PC-3 (cell line): ENCODE measurements around the gene TCF3. TPM values are rescaled to one million over a fixed set of nuclear protein-coding genes. Genes with fewer than 3 reads are reported as not detected.

Experiments
- ATAC-seq: fragments of 200-7000 bp; cut with Tn5 transposase; 2 replicates; pipeline ENCODE4 v1.9.1; 2020; ENCODE audit warnings: mild to moderate bottlenecking, moderate library complexity
- BruUV-seq: library from RNA; stranded (reverse); fragments of 400-500 nt; replicated peaks from 2 replicates; lab custom pipeline; 2021; lab: Mats Ljungman, UMichigan
- CTCF ChIA-PET: fragments of 300-600 bp; sonication (Branson Sonifier 250); formaldehyde crosslinking; loops from one replicate; lab custom pipeline; 2022; ENCODE audit warnings: antibody characterized with exemption; lab: Charles Lee
- POLR2A ChIA-PET: fragments of 300-600 bp; sonication (Branson Sonifier 250); formaldehyde crosslinking; loops from one replicate; lab custom pipeline; 2022; ENCODE audit warnings: antibody characterized with exemption; ENCODE audit not compliant: unreplicated experiment; lab: Charles Lee
- DNase-seq: peaks from one replicate; pipeline ENCODE4 v3.0.0-alpha.2; 2015
- H2AFZ ChIP-seq: fragments of 300-600 bp; sonication (generic); 2 replicates; pipeline ENCODE4 v1.6.0; 2016; ENCODE audit warnings: antibody characterized with exemption, low read length
- H3F3A ChIP-seq: fragments of 300-600 bp; sonication (generic); one replicate; pipeline ENCODE4 v1.6.0; 2017; ENCODE audit warnings: antibody characterized with exemption, low read length, control low read depth, mild to moderate bottlenecking; ENCODE audit not compliant: unreplicated experiment
- H3K27ac ChIP-seq: fragments of 300-600 bp; sonication (generic); 2 replicates; pipeline ENCODE4 v1.5.1; 2016; ENCODE audit warnings: mild to moderate bottlenecking, low read length
- H3K27me3 ChIP-seq: fragments of 300-600 bp; sonication (generic); 2 replicates; pipeline ENCODE4 v1.6.1; 2016; ENCODE audit warnings: low read length, mixed read lengths
- H3K36me3 ChIP-seq: fragments of 300-600 bp; sonication (generic); 2 replicates; pipeline ENCODE4 v1.6.1; 2016; ENCODE audit warnings: low read depth, mixed run types, low read length, mixed read lengths
- H3K4me1 ChIP-seq: fragments of 300-600 bp; sonication (generic); 2 replicates; pipeline ENCODE4 v1.5.1; 2016; ENCODE audit warnings: low read length; ENCODE audit not compliant: insufficient read depth
- H3K4me2 ChIP-seq: fragments of 300-600 bp; sonication (generic); 2 replicates; pipeline ENCODE4 v1.6.0; 2016; ENCODE audit warnings: low read length
- H3K4me3 ChIP-seq: fragments of 300-600 bp; sonication (generic); 2 replicates; pipeline ENCODE4 v1.5.1; 2016; ENCODE audit warnings: mild to moderate bottlenecking, low read length, mixed read lengths
- H3K79me2 ChIP-seq: fragments of 300-600 bp; sonication (generic); 2 replicates; pipeline ENCODE4 v1.6.1; 2017; ENCODE audit warnings: low read length, mixed read lengths
- H3K9ac ChIP-seq: fragments of 300-600 bp; sonication (generic); 2 replicates; pipeline ENCODE4 v1.6.0; 2016; ENCODE audit warnings: mild to moderate bottlenecking, low read length
- H3K9me2 ChIP-seq: fragments of 300-600 bp; sonication (generic); replicated peaks from 2 replicates; pipeline ENCODE4 v1.6.1; 2016; ENCODE audit warnings: mixed run types, low read length, mixed read lengths
- H3K9me3 ChIP-seq: fragments of 300-600 bp; sonication (generic); 2 replicates; pipeline ENCODE4 v1.6.1; 2016; ENCODE audit warnings: low read length, mixed read lengths
- H4K20me1 ChIP-seq: fragments of 300-600 bp; sonication (generic); 2 replicates; pipeline ENCODE4 v1.6.1; 2016; ENCODE audit warnings: low read length, mixed read lengths
- CTCF ChIP-seq: fragments of 300-600 bp; sonication (generic); conservative IDR thresholded peaks from 2 replicates; pipeline ENCODE4 v1.5.1; 2017; ENCODE audit warnings: antibody characterized with exemption, low read depth, mild to moderate bottlenecking, low read length
- EZH2 ChIP-seq: fragments of 300-600 bp; sonication (generic); IDR thresholded peaks from one replicate; pipeline ENCODE4 v1.6.1; 2017; ENCODE audit warnings: antibody characterized with exemption, mild to moderate bottlenecking, low read length; ENCODE audit not compliant: unreplicated experiment
- EZH2phosphoT487 ChIP-seq: fragments of 300-600 bp; sonication (generic); IDR thresholded peaks from 2 replicates; pipeline ENCODE4 v1.6.1; 2018; ENCODE audit warnings: mild to moderate bottlenecking, antibody characterized with exemption, low read length, borderline replicate concordance
- intact Hi-C: fragments of 100-400 bp; cut with micrococcal nuclease; formaldehyde crosslinking; loops from 2 replicates; pipeline ENCODE4 v1.9.0; 2023
- total RNA-seq: library from RNA; depleted of rRNA; stranded (reverse); fragments of >200 nt; gene quantifications from 2 replicates; pipeline ENCODE4 v1.2.3, GENCODE V29; 2014

Gene TCF3
- total RNA-seq, 1 experiment from 2014 or later: 147 TPM

DNA sequence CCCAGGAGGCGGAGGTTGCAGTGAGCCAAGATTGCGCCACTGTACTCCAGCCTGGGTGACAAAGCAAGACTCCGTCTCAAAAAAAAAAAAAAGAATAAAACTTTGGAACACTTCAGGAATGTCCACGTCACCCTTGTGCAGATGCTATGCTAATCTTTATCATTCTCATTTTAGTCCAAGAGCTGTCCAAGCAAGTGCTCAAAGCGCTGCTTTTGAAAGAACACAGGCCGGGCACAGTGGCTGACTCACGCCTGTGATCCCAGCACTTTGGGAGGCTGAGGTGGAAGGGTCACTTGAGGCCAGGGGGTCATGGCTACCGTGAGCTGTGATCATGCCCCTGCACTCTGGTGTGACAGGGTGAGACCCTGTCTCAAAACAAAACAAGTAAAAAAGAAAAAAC is 36.0 kb downstream of the TCF3 start:
- Histone ChIP-seq H3K9me3 (no peaks in the 10 kb centered on the region), H4K20me1 (no peaks in the 10 kb centered on the region), H3K36me3 (no peaks in the 10 kb centered on the region; the same call in 1 of the 2 replicates), H2AFZ (no peak overlapping the region), H3K79me2 (no peaks in the 10 kb centered on the region), H3K27me3 (no peaks in the 10 kb centered on the region), H3K27ac (no peak overlapping the region), H3K4me1 (no peaks in the 10 kb centered on the region), H3K4me3 (no peak overlapping the region), H3K9ac (no peak overlapping the region), H3F3A (no peaks in the 10 kb centered on the region), H3K9me2 (no peaks in the 10 kb centered on the region), H3K4me2 (no peak overlapping the region)
- no peak for ATAC-seq
- no peak for TF ChIP-seq CTCF
- TF ChIP-seq EZH2phosphoT487: no peak
- no peak for TF ChIP-seq EZH2
- POLR2A ChIA-PET: no interaction called here
- BruUV-seq: no TSS peak
- CTCF ChIA-PET: no interaction called here
- DNase-seq: no peak
- intact Hi-C loops: no loop called here

DNA sequence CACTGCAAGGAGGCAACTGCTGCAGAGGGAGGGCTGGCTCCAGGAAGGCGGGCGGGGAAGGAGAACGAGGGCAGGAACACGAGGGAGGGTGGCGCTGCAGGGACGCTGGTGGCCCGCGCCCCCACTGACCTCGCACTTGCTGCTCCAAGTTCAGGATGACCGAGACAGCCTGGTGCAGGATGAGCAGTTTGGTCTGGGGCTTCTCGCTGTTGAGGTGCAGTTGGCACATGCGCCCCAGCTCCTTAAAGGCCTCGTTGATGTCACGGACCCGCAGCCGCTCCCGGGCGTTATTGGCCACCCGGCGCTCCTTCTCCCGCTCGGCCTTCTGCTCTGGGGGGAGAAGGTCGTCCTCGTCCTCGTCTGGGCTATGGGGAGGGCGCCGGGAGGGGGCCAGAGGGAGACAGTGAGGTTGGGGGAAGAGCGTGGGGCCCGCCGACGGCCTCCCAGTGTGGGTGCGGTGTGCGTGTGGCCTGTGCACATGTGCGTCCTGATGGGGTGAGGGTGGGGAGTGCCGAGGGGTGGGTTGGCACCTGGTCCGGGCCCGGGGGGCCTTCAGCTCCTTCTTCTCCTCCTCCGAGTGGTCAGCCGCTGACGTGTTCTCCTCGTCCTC is 37.2 kb downstream of the TCF3 start:
- ATAC-seq (no peak), DNase-seq (no peak)
- TF ChIP-seq CTCF: no peak
- TF ChIP-seq EZH2phosphoT487: no peak
- TF ChIP-seq EZH2: no peak
- Histone ChIP-seq H4K20me1 (no peaks in the 10 kb centered on the region), H3K4me1 (no peaks in the 10 kb centered on the region), H3K27ac (no peak overlapping the region), H3K4me2 (no peak overlapping the region), H3K9ac (no peak overlapping the region), H3K4me3 (no peak overlapping the region), H3K36me3 (no peaks in the 10 kb centered on the region; the same call in 1 of the 2 replicates), H3F3A (no peaks in the 10 kb centered on the region), H3K9me3 (no peaks in the 10 kb centered on the region), H3K27me3 (no peaks in the 10 kb centered on the region), H2AFZ (no peak overlapping the region), H3K79me2 (no peaks in the 10 kb centered on the region), H3K9me2 (no peaks in the 10 kb centered on the region)
- ChIA-PET POLR2A (no interaction called here), CTCF (no interaction called here)
- no TSS peak for BruUV-seq
- intact Hi-C loops: no loop called here

- DNase-seq (no peak), ATAC-seq (no peak)
- intact Hi-C loops: no loop called here
- Histone ChIP-seq H4K20me1 (no peaks in the 10 kb centered on the region), H3K4me1 (no peaks in the 10 kb centered on the region; the same call in 1 of the 2 replicates), H3K4me3 (no peak overlapping the region), H3K36me3 (no peaks in the 10 kb centered on the region; the same call in 1 of the 2 replicates), H2AFZ (no peak overlapping the region), H3K27me3 (no peaks in the 10 kb centered on the region), H3K4me2 (no peak overlapping the region), H3K9ac (no peak overlapping the region), H3K27ac (no peak overlapping the region), H3K9me3 (no peaks in the 10 kb centered on the region), H3K79me2 (no peaks in the 10 kb centered on the region), H3F3A (no peaks in the 10 kb centered on the region), H3K9me2 (no peaks in the 10 kb centered on the region)
- TF ChIP-seq CTCF (no peak), EZH2 (no peak), EZH2phosphoT487 (no peak)
- POLR2A ChIA-PET: no interaction called here
- CTCF ChIA-PET: no interaction called here
- BruUV-seq: no TSS peak
These were observed 38.4 kb downstream of the TCF3 start for GRCh38 chr19:1613808-1614570.
